Gastrocnemius medialis (tissue), 4 donors: Measurements from ENCODE around the gene PPP2R5C. TPM values are rescaled to one million over a fixed set of nuclear protein-coding genes. Genes with fewer than 3 reads are reported as not detected.

Experiments
- ATAC-seq, 2 donors: fragments of 150-250 bp; one replicate each; pipeline ENCODE4 v1.9.1; 2016
- DNase-seq, 2 donors: peaks; one replicate each; pipeline ENCODE4 v3.0.0-alpha.2; 2019
- H3K27ac ChIP-seq, 4 donors: fragments of 200-600 bp; sonication (generic); 1 replicate in 1 of 4; 2 replicates in 3 of 4; pipeline ENCODE4 v1.5.1; 2016 to 2018; ENCODE audit warnings: mild to moderate bottlenecking in 2 of 4, moderate library complexity in 1 of 4
- H3K27me3 ChIP-seq, 3 donors: fragments of 200-600 bp; sonication (generic) in 2 of 3; 1 replicate in 1 of 3; 2 replicates in 2 of 3; pipeline versions ENCODE4 v1.5.1 to v1.6.0; 2016 to 2019; ENCODE audit warnings: mild to moderate bottlenecking in 1 of 3, moderate library complexity in 1 of 3
- H3K36me3 ChIP-seq, 2 donors: fragments of 200-600 bp; sonication (generic) in 1 of 2; one replicate each; pipeline ENCODE4 v1.5.1; 2017 to 2018
- H3K4me1 ChIP-seq, 2 donors: fragments of 200-600 bp; sonication (generic) in 1 of 2; one replicate each; pipeline ENCODE4 v1.5.1; 2016 to 2017; ENCODE audit warnings: mild to moderate bottlenecking in 2 of 2
- H3K4me3 ChIP-seq, 4 donors: fragments of 200-600 bp; sonication (generic) in 3 of 4; 1 replicate in 1 of 4; 2 replicates in 3 of 4; pipeline ENCODE4 v1.5.1; 2016 to 2019; ENCODE audit warnings: mild to moderate bottlenecking in 2 of 4
- H3K9me3 ChIP-seq, 3 donors: fragments of 200-600 bp; sonication (generic) in 2 of 3; 1 replicate in 1 of 3; 2 replicates in 2 of 3; pipeline ENCODE4 v1.5.1; 2016 to 2019
- CTCF ChIP-seq, 5 experiments: fragments of 450-650 bp in 3 of 5; fragments of 200-600 bp in 2 of 5; sonication (generic) in 2 of 5; IDR thresholded peaks in 4 of 5; conservative IDR thresholded peaks in 1 of 5; 1 replicate in 4 of 5; 2 replicates in 1 of 5; pipeline ENCODE4 v1.5.1; 2016 to 2019; ENCODE audit warnings: antibody characterized with exemption in 5 of 5, mild to moderate bottlenecking in 3 of 5, moderate library complexity in 3 of 5
- POLR2A ChIP-seq, 2 donors: fragments of 450-650 bp; IDR thresholded peaks; one replicate each; pipeline ENCODE4 v1.6.1; 2017; ENCODE audit warnings: antibody characterized with exemption in 2 of 2, mild to moderate bottlenecking in 2 of 2, moderate library complexity in 2 of 2
- in situ Hi-C, 4 donors: fragments of 200-750 bp; cut with MboI; loops; one replicate each; pipeline versions ENCODE4 v1.15.0 to v1.8.0; 2017; ENCODE audit warnings: low sequenced_read_pairs in 4 of 4
- intact Hi-C: fragments of 100-400 bp; cut with DNase I; formaldehyde crosslinking; loops from one replicate; pipeline ENCODE4 v1.15.1; 2023; ENCODE audit warnings: low total_unique reads
- total RNA-seq, 4 donors: library from RNA; depleted of rRNA; stranded (reverse); fragments of >200 nt; gene quantifications; one replicate each; pipeline versions ENCODE4 v1.1.0 to v1.2.3, GENCODE V29; 2016

The PPP2R5C gene
- total RNA-seq, 4 donors from 2014 or later = 35.4 to 65.9 (median 49.3) TPM

GRCh38 chr14:101731187-101732080 is 30.1 kb upstream of the PPP2R5C start:
- H3K27me3 ChIP-seq = no peaks in the 10 kb centered on the region
- intact Hi-C loops (no loop called here), in situ Hi-C loops (no loop called here)
- TF ChIP-seq POLR2A (IDR thresholded peaks at IDR 0.05) (no peak), CTCF (IDR thresholded peaks at IDR 0.05 in 4 of 5, conservative IDR thresholded peaks at IDR 0.05 in 1 of 5) (no peak)
- H3K27ac ChIP-seq = peak overlapping the region in 1 of 4 donors; percentile 1
- no peaks in the 10 kb centered on the region for H3K9me3 ChIP-seq
- no peaks in the 10 kb centered on the region for H3K36me3 ChIP-seq
- ATAC-seq (peak; percentile 58 to 68), DNase-seq (peak in 1 of 2 donors; percentile 30)
- no peak overlapping the region for H3K4me3 ChIP-seq
- no peaks in the 10 kb centered on the region for H3K4me1 ChIP-seq

- Histone ChIP-seq H3K9me3 (no peaks in the 10 kb centered on the region), H3K36me3 (no peaks in the 10 kb centered on the region), H3K27ac (no peak overlapping the region), H3K4me1 (no peaks in the 10 kb centered on the region), H3K4me3 (no peak overlapping the region), H3K27me3 (no peaks in the 10 kb centered on the region)
- DNase-seq (no peak), ATAC-seq (no peak)
- intact Hi-C loops (no loop called here), in situ Hi-C loops (no loop called here)
- no peak for TF ChIP-seq CTCF (IDR thresholded peaks at IDR 0.05 in 4 of 5, conservative IDR thresholded peaks at IDR 0.05 in 1 of 5)
- no peak for TF ChIP-seq POLR2A (IDR thresholded peaks at IDR 0.05)
These were observed 29.4 kb upstream of the PPP2R5C start for GRCh38 chr14:101732118-101732517.

- Histone ChIP-seq H3K27ac (no peak overlapping the region), H3K36me3 (no peaks in the 10 kb centered on the region), H3K4me3 (no peak overlapping the region), H3K4me1 (no peaks in the 10 kb centered on the region), H3K9me3 (no peaks in the 10 kb centered on the region), H3K27me3 (no peaks in the 10 kb centered on the region)
- intact Hi-C loops = no loop called here
- DNase-seq (no peak), ATAC-seq (no peak)
- in situ Hi-C loops = no loop called here
- TF ChIP-seq CTCF (IDR thresholded peaks at IDR 0.05 in 4 of 5, conservative IDR thresholded peaks at IDR 0.05 in 1 of 5) (no peak), POLR2A (IDR thresholded peaks at IDR 0.05) (no peak)
These were observed 28.3 kb upstream of the PPP2R5C start for GRCh38 chr14:101733211-101733610.

GRCh38 chr14:101734246-101734847 is 27.2 kb upstream of the PPP2R5C start:
- in situ Hi-C loops (no loop called here), intact Hi-C loops (no loop called here)
- Histone ChIP-seq H3K9me3 (no peaks in the 10 kb centered on the region), H3K27me3 (peaks cover 0 to 3% (median 0%) of the 10 kb centered on the region in 3 donors), H3K36me3 (no peaks in the 10 kb centered on the region), H3K4me3 (no peak overlapping the region), H3K27ac (no peak overlapping the region), H3K4me1 (no peaks in the 10 kb centered on the region)
- ATAC-seq (no peak), DNase-seq (no peak)
- TF ChIP-seq CTCF (IDR thresholded peaks at IDR 0.05 in 4 of 5, conservative IDR thresholded peaks at IDR 0.05 in 1 of 5) = no peak
- no peak for TF ChIP-seq POLR2A (IDR thresholded peaks at IDR 0.05)
